Esophagus muscularis mucosa (tissue), 4 donors: ENCODE results near the gene SNED1. TPM values are rescaled to one million over a fixed set of nuclear protein-coding genes. Genes with fewer than 3 reads are reported as not detected.

Experiments
- DNase-seq: peaks from one replicate; pipeline ENCODE4 v3.0.0-alpha.2; 2017; ENCODE audit errors: extremely low spot score
- H3K27ac ChIP-seq, 4 donors: fragments of 200-600 bp; sonication (generic); replicated peaks in 1 of 4; 1 replicate in 3 of 4; 2 replicates in 1 of 4; pipeline ENCODE4 v1.5.1; 2016 to 2019; ENCODE audit warnings: mild to moderate bottlenecking in 1 of 4
- H3K27me3 ChIP-seq, 4 donors: fragments of 200-600 bp; sonication (generic); one replicate each; pipeline versions ENCODE4 v1.5.1 to v1.6.0; 2016 to 2019
- H3K36me3 ChIP-seq, 4 donors: fragments of 200-600 bp; sonication (generic); one replicate each; pipeline ENCODE4 v1.5.1; 2016 to 2019
- H3K4me1 ChIP-seq, 4 donors: fragments of 200-600 bp; sonication (generic); one replicate each; pipeline ENCODE4 v1.5.1; 2016 to 2019
- H3K4me3 ChIP-seq, 4 donors: fragments of 200-600 bp; sonication (generic); 1 replicate in 2 of 4; 2 replicates in 2 of 4; pipeline ENCODE4 v1.5.1; 2016 to 2019; ENCODE audit warnings: mild to moderate bottlenecking in 4 of 4, moderate library complexity in 1 of 4
- H3K9me3 ChIP-seq, 4 donors: fragments of 200-600 bp; sonication (generic); 1 replicate in 3 of 4; 2 replicates in 1 of 4; pipeline ENCODE4 v1.5.1; 2016 to 2019
- CTCF ChIP-seq, 3 experiments: fragments of 200-600 bp in 2 of 3; fragments of 450-650 bp in 1 of 3; sonication (generic) in 2 of 3; IDR thresholded peaks; one replicate each; pipeline ENCODE4 v1.5.1; 2017 to 2019; ENCODE audit warnings: antibody characterized with exemption in 3 of 3, mild to moderate bottlenecking in 2 of 3, moderate library complexity in 1 of 3
- EP300 ChIP-seq: sonication (generic); formaldehyde crosslinking; IDR thresholded peaks from one replicate; pipeline ENCODE4 v1.6.1; 2017; ENCODE audit warnings: antibody characterized with exemption
- POLR2A ChIP-seq: fragments of 450-650 bp; IDR thresholded peaks from one replicate; pipeline ENCODE4 v1.6.1; 2017; ENCODE audit warnings: antibody characterized with exemption, moderate library complexity, mild to moderate bottlenecking, low read depth
- POLR2AphosphoS5 ChIP-seq, 2 donors: sonication (generic); formaldehyde crosslinking; IDR thresholded peaks; one replicate each; pipeline ENCODE4 v1.6.1; 2017; ENCODE audit warnings: antibody characterized with exemption in 2 of 2
- WGBS: methylation state at CpG from one replicate; pipeline ENCODE4 v1.1.5; 2018; 5-methylcytosine and 5-hydroxymethylcytosine counted together
- intact Hi-C: fragments of 100-400 bp; cut with DNase I; formaldehyde crosslinking; loops from one replicate; pipeline ENCODE4 v1.15.1; 2023
- total RNA-seq, 4 donors: library from RNA; depleted of rRNA; stranded (reverse); fragments of >200 nt; gene quantifications; one replicate each; pipeline versions ENCODE4 v1.1.0 to v1.2.1, GENCODE V29; 2016

The SNED1 gene
- total RNA-seq, 4 donors from 2014 or later: 7.3 to 14.1 (median 11.6) TPM

- intact Hi-C loops: no loop called here
- WGBS: 83% methylated on average over 2 of the region's 3 CpGs
- DNase-seq: no peak
Observed at GRCh38 chr2:240988146-240988545, 10.3 kb upstream of the SNED1 start.

GRCh38 chr2:240988571-240989271 is 9.7 kb upstream of the SNED1 start:
- Histone ChIP-seq H3K27ac (no peak overlapping the region), H3K27me3 (peaks cover 0 to 42% (median under 1%) of the 10 kb centered on the region in 4 donors), H3K4me1 (peaks cover 24 to 36% (median 34%) of the 10 kb centered on the region in 4 donors), H3K36me3 (no peaks in the 10 kb centered on the region), H3K9me3 (peaks cover 0 to 12% (median 3%) of the 10 kb centered on the region in 4 donors), H3K4me3 (no peak overlapping the region)
- TF ChIP-seq CTCF (IDR thresholded peaks at IDR 0.05): no peak
- no peak for TF ChIP-seq POLR2A
- no peak for TF ChIP-seq EP300
- TF ChIP-seq POLR2AphosphoS5 (IDR thresholded peaks at IDR 0.05): no peak
- WGBS: no CpG with 5 or more reads among the region's 6 CpGs
- no peak for DNase-seq
- intact Hi-C loops: no loop called here

More at GRCh38 chr2:240988146-240988545, 10.3 kb upstream of the SNED1 start:
- peaks cover 0 to 48% (median 5%) of the 10 kb centered on the region in 4 donors for H3K27me3 ChIP-seq
- H3K36me3 ChIP-seq: no peaks in the 10 kb centered on the region
- no peak overlapping the region for H3K27ac ChIP-seq
- H3K4me3 ChIP-seq: no peak overlapping the region
- peaks cover 24 to 42% (median 37%) of the 10 kb centered on the region in 4 donors for H3K4me1 ChIP-seq
- TF ChIP-seq POLR2A (no peak), CTCF (IDR thresholded peaks at IDR 0.05) (no peak), POLR2AphosphoS5 (IDR thresholded peaks at IDR 0.05) (no peak), EP300 (no peak)
- peaks cover 0 to 12% (median 3%) of the 10 kb centered on the region in 4 donors for H3K9me3 ChIP-seq

GRCh38 chr2:240989451-240990265 is 8.8 kb upstream of the SNED1 start:
- no peak overlapping the region for H3K27ac ChIP-seq
- intact Hi-C loops: no loop called here
- 90% methylated on average over 10 of the region's 17 CpGs for WGBS
- H3K27me3 ChIP-seq: peaks cover 0 to 36% (median 0%) of the 10 kb centered on the region in 4 donors
- no peaks in the 10 kb centered on the region for H3K36me3 ChIP-seq
- TF ChIP-seq POLR2A: no peak
- TF ChIP-seq POLR2AphosphoS5 (IDR thresholded peaks at IDR 0.05): no peak
- TF ChIP-seq EP300: no peak
- TF ChIP-seq CTCF (IDR thresholded peaks at IDR 0.05): peak in 1 of 3 experiments; percentile 18
- H3K9me3 ChIP-seq: peaks cover 0 to 12% (median 3%) of the 10 kb centered on the region in 4 donors
- H3K4me3 ChIP-seq: no peak overlapping the region
- no peak for DNase-seq
- H3K4me1 ChIP-seq: peaks cover 24 to 43% (median 35%) of the 10 kb centered on the region in 4 donors

- TF ChIP-seq POLR2AphosphoS5 (IDR thresholded peaks at IDR 0.05): no peak
- no peak for TF ChIP-seq POLR2A
- TF ChIP-seq CTCF (IDR thresholded peaks at IDR 0.05): no peak
- no peak for TF ChIP-seq EP300
- Histone ChIP-seq H3K4me3 (no peak overlapping the region), H3K4me1 (peaks cover 24 to 48% (median 38%) of the 10 kb centered on the region in 4 donors), H3K27me3 (peaks cover 0 to 36% (median 0%) of the 10 kb centered on the region in 4 donors), H3K36me3 (no peaks in the 10 kb centered on the region), H3K27ac (no peak overlapping the region), H3K9me3 (peaks cover 0 to 12% (median 3%) of the 10 kb centered on the region in 4 donors)
- no peak for DNase-seq
- 61% methylated on average over 2 of the region's 2 CpGs for WGBS
- intact Hi-C loops: no loop called here
Observed at GRCh38 chr2:240990266-240990529, 8.2 kb upstream of the SNED1 start.
